Breast epithelium (tissue), 3 donors: Measurements from ENCODE around the gene HOXB6.

ENCODE experiments used
- CTCF ChIP-seq, 3 donors: fragments of 450-650 bp; IDR thresholded peaks; one replicate each; pipeline ENCODE4 v1.5.1; 2016 to 2017; ENCODE audit warnings: antibody characterized with exemption in 3 of 3, mild to moderate bottlenecking in 3 of 3, moderate library complexity in 3 of 3
- POLR2AphosphoS5 ChIP-seq, 3 donors: sonication (generic); formaldehyde crosslinking; IDR thresholded peaks; one replicate each; pipeline ENCODE4 v1.6.1; 2017; ENCODE audit warnings: antibody characterized with exemption in 3 of 3

GRCh38 chr17:48579760-48580554 is 24.8 kb downstream of the HOXB6 start:
- TF ChIP-seq CTCF (IDR thresholded peaks at IDR 0.05), result no peak
- no peak for TF ChIP-seq POLR2AphosphoS5 (IDR thresholded peaks at IDR 0.05)
